DMS53 treated with DMSO at 0.1 percent for 48 hours (cell line): Measurements from ENCODE around the gene KRT83.
A peak's percentile ranks its signal among the peaks of the same experiment; 100 is the strongest.
"Not testable (repeated sequence)": the region's sequence is repeated elsewhere in the genome, so short reads cannot be mapped to it uniquely, and the experiment has no call there.

Source experiments
- DNase-seq: peaks from one replicate; lab custom pipeline; 2025; ENCODE audit not compliant: unreplicated experiment; lab: John Stamatoyannopoulos, UW

The KRT83 gene

GRCh38 chr12:52290483-52291134, 30.6 kb downstream of the KRT83 start:
- DNase-seq: not testable (repeated sequence)

GRCh38 chr12:52287816-52288805, 33.1 kb downstream of the KRT83 start:
- not testable (repeated sequence) for DNase-seq

- DNase-seq: not testable (repeated sequence)
Measured at GRCh38 chr12:52286857-52287785, 34.1 kb downstream of the KRT83 start.

- DNase-seq: no peak
Measured at GRCh38 chr12:52285851-52286530, 35.2 kb downstream of the KRT83 start.

- DNase-seq: no peak
Measured at GRCh38 chr12:52285172-52285745, 35.9 kb downstream of the KRT83 start.

GRCh38 chr12:52284562-52285171, 36.5 kb downstream of the KRT83 start:
- no peak for DNase-seq

- DNase-seq: no peak
Measured at GRCh38 chr12:52280796-52281560, 40.2 kb downstream of the KRT83 start.

GRCh38 chr12:52280319-52280795, 40.8 kb downstream of the KRT83 start:
- DNase-seq: peak; percentile 58

GRCh38 chr12:52279422-52280318, 41.5 kb downstream of the KRT83 start:
- DNase-seq: no peak

GRCh38 chr12:52278575-52279421, 42.4 kb downstream of the KRT83 start:
- peak; percentile 68 for DNase-seq

GRCh38 chr12:52277486-52278245, 43.5 kb downstream of the KRT83 start:
- peak; percentile 89 for DNase-seq

- DNase-seq: no peak
Measured at GRCh38 chr12:52275686-52276085, 45.5 kb downstream of the KRT83 start.

GRCh38 chr12:52274521-52275120, 46.6 kb downstream of the KRT83 start, which contains the start of gene KRT86:
Gene KRT86 (plus strand): TSS chr12:52274645. CDS start chr12:52301917, 27,272 bp downstream.
- no peak for DNase-seq

GRCh38 chr12:52271158-52271557, 50.0 kb downstream of the KRT83 start:
- DNase-seq: no peak

GRCh38 chr12:52270541-52271070, 50.6 kb downstream of the KRT83 start:
- no peak for DNase-seq
